ENCODE results near the gene NTRK3.

The NTRK3 gene

DNA sequence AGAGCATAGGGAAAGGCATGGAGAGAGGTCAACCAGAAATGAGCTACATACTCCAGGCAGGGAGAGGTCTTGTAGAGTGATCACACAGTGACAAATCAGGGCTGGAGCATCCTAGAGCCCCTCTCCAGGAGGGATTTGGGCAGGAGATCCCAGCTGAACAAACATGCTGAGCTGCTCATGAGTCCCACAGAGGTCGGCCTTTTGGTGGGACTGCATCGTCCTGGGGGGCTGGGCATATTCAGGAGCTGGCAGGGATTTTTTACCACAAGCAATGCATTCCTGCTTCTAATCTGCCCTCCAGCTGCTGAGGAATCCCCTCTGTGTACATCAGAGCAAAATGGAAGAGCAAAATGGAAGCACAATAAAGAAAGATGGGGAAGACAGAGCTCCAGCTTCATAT is 94.9 kb downstream of the NTRK3 start:
- Histone ChIP-seq H3K4ac (ENCODE audit: low read depth, low read length) (no peak overlapping the region), H4K91ac (ENCODE audit: low read depth, low read length) (no peak overlapping the region), H3K4me2 (ENCODE audit: low read length) (no peak overlapping the region), H3K27ac (ENCODE audit: low read depth, low read length) (no peak overlapping the region), H3K9me3 (ENCODE audit: insufficient read depth, low read depth, low read length) (no peaks in the 10 kb centered on the region), H3K27me3 (ENCODE audit: insufficient read depth, low read length) (no peaks in the 10 kb centered on the region), H2AK5ac (ENCODE audit: low read length) (no peak overlapping the region), H3K23ac (ENCODE audit: low read length) (no peak overlapping the region), H4K8ac (ENCODE audit: low read depth, low read length) (no peak overlapping the region), H2BK120ac (ENCODE audit: insufficient read depth, low read length, poor library complexity) (no peak overlapping the region), H3K9ac (ENCODE audit: low read length) (no peak overlapping the region), H3K79me2 (ENCODE audit: control insufficient read depth, insufficient read depth, low read length, poor library complexity) (no peaks in the 10 kb centered on the region), H3K4me1 (ENCODE audit: control insufficient read depth in 1 of 2, insufficient read depth in 2 of 2, low read length in 2 of 2) (no peaks in the 10 kb centered on the region), H3K18ac (ENCODE audit: low read length) (no peak overlapping the region), H3K79me1 (ENCODE audit: low read length) (no peaks in the 10 kb centered on the region), H2AFZ (ENCODE audit: insufficient read depth, low read length, poor library complexity) (no peak overlapping the region), H4K12ac (ENCODE audit: low read depth, low read length) (no peak overlapping the region), H2BK5ac (ENCODE audit: low read depth, low read length, poor library complexity) (no peak overlapping the region), H3K36me3 (ENCODE audit: control insufficient read depth in 1 of 2, insufficient read depth in 2 of 2, low read length in 2 of 2) (no peaks in the 10 kb centered on the region), H2BK12ac (ENCODE audit: low read length) (no peak overlapping the region), H3K4me3 (ENCODE audit: low read depth, low read length) (no peak overlapping the region), H3K14ac (ENCODE audit: low read length) (no peak overlapping the region)
- DNase-seq = no peak
- no CpG with 5 or more reads among the region's 2 CpGs for WGBS (ENCODE audit: extremely low coverage, insufficient coverage, insufficient read length)

DNA sequence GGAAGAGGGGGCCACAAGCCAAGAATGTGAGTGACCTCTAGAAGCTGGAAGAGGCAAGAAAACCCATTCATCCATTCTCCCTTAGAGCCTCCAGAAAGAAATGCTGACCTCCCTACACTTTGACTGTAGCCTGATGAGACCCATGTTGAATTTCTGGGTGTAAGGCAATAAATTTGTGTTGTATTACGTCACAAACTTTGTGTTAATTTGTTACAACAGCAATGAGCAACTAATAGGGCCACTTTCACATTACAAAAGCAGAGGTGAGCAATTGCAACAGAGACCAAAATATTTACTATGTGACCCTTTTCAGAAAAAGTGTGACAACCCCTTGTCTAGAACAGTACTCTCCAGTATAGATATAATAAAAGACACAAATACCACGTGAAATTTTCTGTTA is 101.2 kb downstream of the NTRK3 start:
- Histone ChIP-seq H4K91ac (ENCODE audit: low read depth, low read length) (no peak overlapping the region), H3K4ac (ENCODE audit: low read depth, low read length) (no peak overlapping the region), H3K4me3 (ENCODE audit: low read depth, low read length) (no peak overlapping the region), H3K79me2 (ENCODE audit: control insufficient read depth, insufficient read depth, low read length, poor library complexity) (no peaks in the 10 kb centered on the region), H3K79me1 (ENCODE audit: low read length) (no peaks in the 10 kb centered on the region), H4K8ac (ENCODE audit: low read depth, low read length) (no peak overlapping the region), H3K18ac (ENCODE audit: low read length) (no peak overlapping the region), H3K14ac (ENCODE audit: low read length) (no peak overlapping the region), H3K36me3 (ENCODE audit: control insufficient read depth in 1 of 2, insufficient read depth in 2 of 2, low read length in 2 of 2) (no peaks in the 10 kb centered on the region), H2BK12ac (ENCODE audit: low read length) (no peak overlapping the region), H4K12ac (ENCODE audit: low read depth, low read length) (no peak overlapping the region), H3K9ac (ENCODE audit: low read length) (no peak overlapping the region), H2AFZ (ENCODE audit: insufficient read depth, low read length, poor library complexity) (no peak overlapping the region), H2BK5ac (ENCODE audit: low read depth, low read length, poor library complexity) (no peak overlapping the region), H3K27me3 (ENCODE audit: insufficient read depth, low read length) (no peaks in the 10 kb centered on the region), H3K4me1 (ENCODE audit: control insufficient read depth in 1 of 2, insufficient read depth in 2 of 2, low read length in 2 of 2) (no peaks in the 10 kb centered on the region), H2AK5ac (ENCODE audit: low read length) (no peak overlapping the region), H3K23ac (ENCODE audit: low read length) (no peak overlapping the region), H3K9me3 (ENCODE audit: insufficient read depth, low read depth, low read length) (no peaks in the 10 kb centered on the region), H2BK120ac (ENCODE audit: insufficient read depth, low read length, poor library complexity) (no peak overlapping the region), H3K4me2 (ENCODE audit: low read length) (no peak overlapping the region), H3K27ac (ENCODE audit: low read depth, low read length) (no peak overlapping the region)
- DNase-seq = no peak
- WGBS (ENCODE audit: extremely low coverage, insufficient coverage, insufficient read length) = no CpG with 5 or more reads among the region's 2 CpGs

DNA sequence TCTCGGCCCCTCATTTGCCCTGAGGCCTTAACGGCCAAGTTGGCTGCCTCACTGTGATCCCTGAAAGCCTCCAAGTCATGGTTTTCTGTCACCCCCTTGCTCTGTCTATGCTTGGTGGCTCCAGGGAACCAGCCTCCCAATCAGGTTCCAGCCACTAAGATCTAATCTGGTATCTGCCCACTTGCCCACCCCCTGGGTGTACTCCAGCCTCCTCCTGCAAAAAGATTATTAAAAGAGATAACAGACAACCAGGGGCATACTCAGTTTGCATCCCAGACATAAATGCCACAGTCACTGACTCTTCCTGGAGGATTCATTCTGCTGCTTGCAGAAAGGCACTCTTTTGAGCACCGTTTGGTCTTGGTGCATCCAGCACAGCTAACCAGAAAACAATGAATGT is 103.9 kb downstream of the NTRK3 start:
- WGBS (ENCODE audit: extremely low coverage, insufficient coverage, insufficient read length) = no CpG with 5 or more reads among the region's 3 CpGs
- Histone ChIP-seq H2BK12ac (ENCODE audit: low read length) (no peak overlapping the region), H3K9me3 (ENCODE audit: insufficient read depth, low read depth, low read length) (no peaks in the 10 kb centered on the region), H4K91ac (ENCODE audit: low read depth, low read length) (no peak overlapping the region), H3K4me2 (ENCODE audit: low read length) (no peak overlapping the region), H3K9ac (ENCODE audit: low read length) (no peak overlapping the region), H2AK5ac (ENCODE audit: low read length) (no peak overlapping the region), H3K4me1 (ENCODE audit: control insufficient read depth in 1 of 2, insufficient read depth in 2 of 2, low read length in 2 of 2) (no peaks in the 10 kb centered on the region), H4K8ac (ENCODE audit: low read depth, low read length) (no peak overlapping the region), H3K4ac (ENCODE audit: low read depth, low read length) (no peak overlapping the region), H2BK5ac (ENCODE audit: low read depth, low read length, poor library complexity) (no peak overlapping the region), H3K27ac (ENCODE audit: low read depth, low read length) (no peak overlapping the region), H4K12ac (ENCODE audit: low read depth, low read length) (no peak overlapping the region), H3K79me2 (ENCODE audit: control insufficient read depth, insufficient read depth, low read length, poor library complexity) (no peaks in the 10 kb centered on the region), H3K27me3 (ENCODE audit: insufficient read depth, low read length) (no peaks in the 10 kb centered on the region), H3K18ac (ENCODE audit: low read length) (no peak overlapping the region), H3K36me3 (ENCODE audit: control insufficient read depth in 1 of 2, insufficient read depth in 2 of 2, low read length in 2 of 2) (no peaks in the 10 kb centered on the region), H2BK120ac (ENCODE audit: insufficient read depth, low read length, poor library complexity) (no peak overlapping the region), H3K23ac (ENCODE audit: low read length) (no peak overlapping the region), H3K79me1 (ENCODE audit: low read length) (no peaks in the 10 kb centered on the region), H2AFZ (ENCODE audit: insufficient read depth, low read length, poor library complexity) (no peak overlapping the region), H3K4me3 (ENCODE audit: low read depth, low read length) (no peak overlapping the region), H3K14ac (ENCODE audit: low read length) (no peak overlapping the region)
- no peak for DNase-seq

DNA sequence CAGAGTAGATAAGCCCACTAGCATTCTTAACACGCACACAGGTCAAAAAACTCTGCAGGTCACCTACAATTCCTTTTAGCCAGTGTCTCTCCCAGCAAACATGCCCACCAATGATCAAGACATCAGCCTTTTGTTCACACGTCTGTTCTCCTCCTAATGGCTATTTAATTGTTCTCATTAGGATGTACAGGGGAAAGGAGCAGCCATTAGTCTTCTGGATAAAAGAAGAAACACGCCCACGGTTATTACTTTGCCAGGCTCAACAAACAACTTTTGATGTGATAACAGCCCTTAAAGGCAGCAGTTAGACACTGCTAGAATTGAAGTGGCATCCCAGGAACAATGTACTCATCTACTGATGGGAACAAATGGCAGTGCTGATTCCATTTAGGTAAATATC is 108.8 kb downstream of the NTRK3 start:
- Histone ChIP-seq H4K12ac (ENCODE audit: low read depth, low read length) (no peak overlapping the region), H3K23ac (ENCODE audit: low read length) (no peak overlapping the region), H4K91ac (ENCODE audit: low read depth, low read length) (no peak overlapping the region), H3K36me3 (ENCODE audit: control insufficient read depth in 1 of 2, insufficient read depth in 2 of 2, low read length in 2 of 2) (no peaks in the 10 kb centered on the region), H3K27me3 (ENCODE audit: insufficient read depth, low read length) (no peaks in the 10 kb centered on the region), H3K79me1 (ENCODE audit: low read length) (no peaks in the 10 kb centered on the region), H3K4me3 (ENCODE audit: low read depth, low read length) (no peak overlapping the region), H3K27ac (ENCODE audit: low read depth, low read length) (no peak overlapping the region), H2AFZ (ENCODE audit: insufficient read depth, low read length, poor library complexity) (no peak overlapping the region), H3K18ac (ENCODE audit: low read length) (no peak overlapping the region), H3K4me1 (ENCODE audit: control insufficient read depth in 1 of 2, insufficient read depth in 2 of 2, low read length in 2 of 2) (no peaks in the 10 kb centered on the region), H3K9me3 (ENCODE audit: insufficient read depth, low read depth, low read length) (no peaks in the 10 kb centered on the region), H3K14ac (ENCODE audit: low read length) (no peak overlapping the region), H2BK12ac (ENCODE audit: low read length) (no peak overlapping the region), H2BK5ac (ENCODE audit: low read depth, low read length, poor library complexity) (no peak overlapping the region), H2BK120ac (ENCODE audit: insufficient read depth, low read length, poor library complexity) (no peak overlapping the region), H3K4me2 (ENCODE audit: low read length) (no peak overlapping the region), H3K79me2 (ENCODE audit: control insufficient read depth, insufficient read depth, low read length, poor library complexity) (no peaks in the 10 kb centered on the region), H3K9ac (ENCODE audit: low read length) (no peak overlapping the region), H3K4ac (ENCODE audit: low read depth, low read length) (no peak overlapping the region), H2AK5ac (ENCODE audit: low read length) (no peak overlapping the region), H4K8ac (ENCODE audit: low read depth, low read length) (no peak overlapping the region)
- no peak for DNase-seq
- WGBS (ENCODE audit: extremely low coverage, insufficient coverage, insufficient read length) = no CpG with 5 or more reads among the region's 4 CpGs

Data from trophoblast cell (in vitro differentiated cells and primary cell).